K562 (cell line): ENCODE measurements around the gene ZSWIM4. TPM values are rescaled to one million over a fixed set of nuclear protein-coding genes. Genes with fewer than 3 reads are reported as not detected.

Experiments used
- CHD1 ChIP-seq: fragments of 200-600 bp; sonication (generic); IDR thresholded peaks from one replicate; pipeline ENCODE4 v1.6.1; 2012; ENCODE audit warnings: mild to moderate bottlenecking, moderate library complexity, low read length, inconsistent platforms
- ETV1 ChIP-seq: fragments of 450-650 bp; conservative IDR thresholded peaks from 2 replicates; pipeline ENCODE4 v1.6.1; 2016; ENCODE audit warnings: missing genetic modification characterization, control low read depth, low read depth, missing compliant biosample characterization
- HNRNPL ChIP-seq: fragments of 200-400 bp; formaldehyde crosslinking; IDR thresholded peaks from 2 replicates; pipeline ENCODE4 v1.6.1; 2017; ENCODE audit warnings: low read depth, mild to moderate bottlenecking, low read length
- KHSRP ChIP-seq: fragments of 450-650 bp; IDR thresholded peaks from 2 replicates; pipeline ENCODE4 v1.6.1; 2017
- NCOA2 ChIP-seq, 2 experiments: fragments of 450-650 bp; IDR thresholded peaks; 2 replicates each; pipeline ENCODE4 v1.6.1; 2018; ENCODE audit warnings: mild to moderate bottlenecking in 2 of 2, moderate library complexity in 1 of 2; ENCODE audit not compliant: partially characterized antibody in 2 of 2
- NONO ChIP-seq, 2 experiments: fragments of 200-400 bp in 1 of 2; fragments of 450-650 bp in 1 of 2; formaldehyde crosslinking in 1 of 2; IDR thresholded peaks; 2 replicates each; pipeline ENCODE4 v1.6.1; 2017; ENCODE audit warnings: low read depth in 2 of 2, mild to moderate bottlenecking in 2 of 2, moderate library complexity in 2 of 2, low read length in 1 of 2
- RAD51 ChIP-seq: fragments of 450-650 bp; IDR thresholded peaks from 2 replicates; pipeline ENCODE4 v1.7.1; 2016; ENCODE audit warnings: low read depth, mild to moderate bottlenecking, borderline replicate concordance
- XRCC3 ChIP-seq: fragments of 450-650 bp; IDR thresholded peaks from 2 replicates; pipeline ENCODE4 v1.6.1; 2017; ENCODE audit warnings: mild to moderate bottlenecking, moderate library complexity
- ZFPM2 ChIP-seq: fragments of 250-450 bp; sonication (Bioruptor Pico); IDR thresholded peaks from 2 replicates; pipeline ENCODE4 v1.5.1; 2022; ENCODE audit warnings: mild to moderate bottlenecking
- ZZZ3 ChIP-seq: fragments of 450-650 bp; IDR thresholded peaks from 2 replicates; pipeline ENCODE4 v1.6.1; 2016; ENCODE audit warnings: antibody characterized with exemption, mild to moderate bottlenecking, moderate library complexity
- polyA plus RNA-seq, 8 experiments: library from polyadenylated mRNA; depleted of rRNA in 4 of 8; stranded (reverse) in 5 of 8; unstranded in 3 of 8; fragments of >200 nt; fragmentation: Nextera tagmentation in 2 of 8; fragmentation: Illumina TruSeq in 1 of 8; extraction: Ambion mirVana in 2 of 8; extraction: Trizol in 1 of 8; gene quantifications; 2 replicates each; pipeline versions ENCODE4 v1.2.1 to v1.2.3, GENCODE V29; 2011 to 2014; ENCODE audit warnings: inconsistent platforms in 1 of 8, missing spikeins in 1 of 8
- total RNA-seq, 7 experiments: library from RNA; depleted of rRNA in 6 of 7; stranded (reverse); fragments of >200 nt in 6 of 7; fragmentation: Illumina TruSeq in 2 of 7; extraction: Trizol in 2 of 7; gene quantifications; 2 replicates each; pipeline versions ENCODE4 v1.2.1 to v1.2.3, GENCODE V29; 2011 to 2021; ENCODE audit warnings: low replicate concordance in 1 of 7
- TF ChIP-seq, protein P1 (sequence below): fragments of 200-800 bp; sonication (Bioruptor generic); IDR thresholded peaks from 2 replicates; pipeline ENCODE4 v1.6.1; 2017; ENCODE audit warnings: missing genetic modification characterization, missing compliant biosample characterization
- TF ChIP-seq, protein P2 (sequence below): fragments of 250-450 bp; sonication (Bioruptor Pico); IDR thresholded peaks from 2 replicates; pipeline ENCODE4 v1.9.0; 2021; ENCODE audit warnings: mild to moderate bottlenecking, inconsistent platforms
- TF ChIP-seq, protein P3 (sequence below): sonication (generic); formaldehyde crosslinking; IDR thresholded peaks from 2 replicates; pipeline ENCODE4 v1.8.0; 2022; ENCODE audit warnings: mild to moderate bottlenecking, missing genetic modification reagents
- TF ChIP-seq, protein P4 (sequence below): fragments of 450-650 bp; formaldehyde crosslinking; IDR thresholded peaks from 2 replicates; pipeline ENCODE4 v1.4.0; 2020; ENCODE audit warnings: mild to moderate bottlenecking, mixed read lengths
- TF ChIP-seq, protein P5 (sequence below): fragments of 250-450 bp; sonication (Bioruptor Pico); IDR thresholded peaks from 2 replicates; pipeline ENCODE4 v1.5.0; 2020; ENCODE audit warnings: mild to moderate bottlenecking
- TF ChIP-seq, protein P6 (sequence below): fragments of 250-450 bp; sonication (Bioruptor Pico); IDR thresholded peaks from 2 replicates; pipeline ENCODE4 v1.5.0; 2022; ENCODE audit warnings: mild to moderate bottlenecking

The ZSWIM4 gene
- total and polyA plus RNA-seq, 9 of the 15 experiments (the other 6 are each of a cell fraction or from before 2014, with no cell fraction given), result 0.25 to 3.7 (median 0.79) TPM; not detected in 2

DNA sequence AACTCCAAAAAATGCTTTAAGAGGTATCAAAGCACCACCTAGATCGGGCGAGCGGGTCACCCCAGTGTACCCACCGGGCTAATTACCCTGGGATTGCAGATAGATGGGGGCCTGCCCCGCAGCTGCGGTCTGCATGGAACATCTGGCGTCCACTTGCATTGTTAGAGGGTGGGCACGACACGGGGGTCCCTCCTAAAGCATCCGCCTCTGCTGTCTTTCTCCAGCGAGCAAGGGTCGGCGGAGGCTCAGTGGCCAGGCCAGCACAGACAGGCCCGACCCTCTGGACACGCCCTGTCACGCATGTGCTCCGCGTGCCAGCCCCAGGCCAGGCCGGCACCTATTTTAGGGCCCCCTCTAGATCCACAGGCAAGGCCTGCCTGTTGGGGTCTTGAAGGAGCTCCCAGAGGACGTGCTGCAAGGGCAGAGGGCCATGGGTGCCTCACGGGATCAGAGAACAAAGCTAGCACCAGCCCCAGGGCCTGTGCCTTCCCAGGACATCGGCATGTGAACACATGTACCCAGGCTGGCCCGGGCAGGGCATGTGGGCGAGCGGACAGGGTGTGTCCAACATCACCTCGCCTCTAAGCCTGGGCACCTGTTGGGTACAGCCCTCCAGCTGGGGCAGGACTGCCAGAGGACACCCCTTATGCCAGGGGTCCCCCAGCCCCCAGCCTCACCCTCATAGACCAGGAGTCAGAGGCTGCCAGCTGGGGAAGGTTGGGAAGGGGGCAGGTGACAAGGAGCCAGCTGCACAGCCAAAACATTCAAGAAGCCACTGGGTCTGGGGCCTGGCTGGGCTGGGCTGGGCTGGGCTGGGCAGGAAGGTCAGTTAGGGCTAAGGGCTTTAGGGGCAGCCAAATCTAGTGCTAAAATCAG lies 46.1 kb downstream of the ZSWIM4 start (continued):
- TF ChIP-seq, protein P1, sequence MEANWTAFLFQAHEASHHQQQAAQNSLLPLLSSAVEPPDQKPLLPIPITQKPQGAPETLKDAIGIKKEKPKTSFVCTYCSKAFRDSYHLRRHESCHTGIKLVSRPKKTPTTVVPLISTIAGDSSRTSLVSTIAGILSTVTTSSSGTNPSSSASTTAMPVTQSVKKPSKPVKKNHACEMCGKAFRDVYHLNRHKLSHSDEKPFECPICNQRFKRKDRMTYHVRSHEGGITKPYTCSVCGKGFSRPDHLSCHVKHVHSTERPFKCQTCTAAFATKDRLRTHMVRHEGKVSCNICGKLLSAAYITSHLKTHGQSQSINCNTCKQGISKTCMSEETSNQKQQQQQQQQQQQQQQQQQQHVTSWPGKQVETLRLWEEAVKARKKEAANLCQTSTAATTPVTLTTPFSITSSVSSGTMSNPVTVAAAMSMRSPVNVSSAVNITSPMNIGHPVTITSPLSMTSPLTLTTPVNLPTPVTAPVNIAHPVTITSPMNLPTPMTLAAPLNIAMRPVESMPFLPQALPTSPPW, result no peak
- TF ChIP-seq ZFPM2 (CRISPR knock-in tag) (no peak), HNRNPL (peak; percentile 61; the same call in 1 of the 2 replicates), CHD1 (peak; percentile 34), KHSRP (no peak), ETV1 (tag) (no peak), NONO (IDR thresholded peaks at IDR 0.05; ENCODE audit: low read depth in 2 of 2, low read length in 1 of 2) (no peak), ZZZ3 (no peak), NCOA2 (IDR thresholded peaks at IDR 0.05; ENCODE audit: partially characterized antibody in 2 of 2) (no peak), XRCC3 (no peak), RAD51 (no peak)
- TF ChIP-seq, protein P2, sequence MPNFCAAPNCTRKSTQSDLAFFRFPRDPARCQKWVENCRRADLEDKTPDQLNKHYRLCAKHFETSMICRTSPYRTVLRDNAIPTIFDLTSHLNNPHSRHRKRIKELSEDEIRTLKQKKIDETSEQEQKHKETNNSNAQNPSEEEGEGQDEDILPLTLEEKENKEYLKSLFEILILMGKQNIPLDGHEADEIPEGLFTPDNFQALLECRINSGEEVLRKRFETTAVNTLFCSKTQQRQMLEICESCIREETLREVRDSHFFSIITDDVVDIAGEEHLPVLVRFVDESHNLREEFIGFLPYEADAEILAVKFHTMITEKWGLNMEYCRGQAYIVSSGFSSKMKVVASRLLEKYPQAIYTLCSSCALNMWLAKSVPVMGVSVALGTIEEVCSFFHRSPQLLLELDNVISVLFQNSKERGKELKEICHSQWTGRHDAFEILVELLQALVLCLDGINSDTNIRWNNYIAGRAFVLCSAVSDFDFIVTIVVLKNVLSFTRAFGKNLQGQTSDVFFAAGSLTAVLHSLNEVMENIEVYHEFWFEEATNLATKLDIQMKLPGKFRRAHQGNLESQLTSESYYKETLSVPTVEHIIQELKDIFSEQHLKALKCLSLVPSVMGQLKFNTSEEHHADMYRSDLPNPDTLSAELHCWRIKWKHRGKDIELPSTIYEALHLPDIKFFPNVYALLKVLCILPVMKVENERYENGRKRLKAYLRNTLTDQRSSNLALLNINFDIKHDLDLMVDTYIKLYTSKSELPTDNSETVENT, result no peak
- TF ChIP-seq, protein P3, sequence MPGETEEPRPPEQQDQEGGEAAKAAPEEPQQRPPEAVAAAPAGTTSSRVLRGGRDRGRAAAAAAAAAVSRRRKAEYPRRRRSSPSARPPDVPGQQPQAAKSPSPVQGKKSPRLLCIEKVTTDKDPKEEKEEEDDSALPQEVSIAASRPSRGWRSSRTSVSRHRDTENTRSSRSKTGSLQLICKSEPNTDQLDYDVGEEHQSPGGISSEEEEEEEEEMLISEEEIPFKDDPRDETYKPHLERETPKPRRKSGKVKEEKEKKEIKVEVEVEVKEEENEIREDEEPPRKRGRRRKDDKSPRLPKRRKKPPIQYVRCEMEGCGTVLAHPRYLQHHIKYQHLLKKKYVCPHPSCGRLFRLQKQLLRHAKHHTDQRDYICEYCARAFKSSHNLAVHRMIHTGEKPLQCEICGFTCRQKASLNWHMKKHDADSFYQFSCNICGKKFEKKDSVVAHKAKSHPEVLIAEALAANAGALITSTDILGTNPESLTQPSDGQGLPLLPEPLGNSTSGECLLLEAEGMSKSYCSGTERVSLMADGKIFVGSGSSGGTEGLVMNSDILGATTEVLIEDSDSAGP (CRISPR knock-in tag), result no peak
- TF ChIP-seq, protein P4, sequence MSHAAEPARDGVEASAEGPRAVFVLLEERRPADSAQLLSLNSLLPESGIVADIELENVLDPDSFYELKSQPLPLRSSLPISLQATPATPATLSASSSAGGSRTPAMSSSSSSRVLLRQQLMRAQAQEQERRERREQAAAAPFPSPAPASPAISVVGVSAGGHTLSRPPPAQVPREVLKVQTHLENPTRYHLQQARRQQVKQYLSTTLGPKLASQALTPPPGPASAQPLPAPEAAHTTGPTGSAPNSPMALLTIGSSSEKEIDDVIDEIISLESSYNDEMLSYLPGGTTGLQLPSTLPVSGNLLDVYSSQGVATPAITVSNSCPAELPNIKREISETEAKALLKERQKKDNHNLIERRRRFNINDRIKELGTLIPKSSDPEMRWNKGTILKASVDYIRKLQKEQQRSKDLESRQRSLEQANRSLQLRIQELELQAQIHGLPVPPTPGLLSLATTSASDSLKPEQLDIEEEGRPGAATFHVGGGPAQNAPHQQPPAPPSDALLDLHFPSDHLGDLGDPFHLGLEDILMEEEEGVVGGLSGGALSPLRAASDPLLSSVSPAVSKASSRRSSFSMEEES (CRISPR knock-in tag), result no peak
- TF ChIP-seq, protein P5, sequence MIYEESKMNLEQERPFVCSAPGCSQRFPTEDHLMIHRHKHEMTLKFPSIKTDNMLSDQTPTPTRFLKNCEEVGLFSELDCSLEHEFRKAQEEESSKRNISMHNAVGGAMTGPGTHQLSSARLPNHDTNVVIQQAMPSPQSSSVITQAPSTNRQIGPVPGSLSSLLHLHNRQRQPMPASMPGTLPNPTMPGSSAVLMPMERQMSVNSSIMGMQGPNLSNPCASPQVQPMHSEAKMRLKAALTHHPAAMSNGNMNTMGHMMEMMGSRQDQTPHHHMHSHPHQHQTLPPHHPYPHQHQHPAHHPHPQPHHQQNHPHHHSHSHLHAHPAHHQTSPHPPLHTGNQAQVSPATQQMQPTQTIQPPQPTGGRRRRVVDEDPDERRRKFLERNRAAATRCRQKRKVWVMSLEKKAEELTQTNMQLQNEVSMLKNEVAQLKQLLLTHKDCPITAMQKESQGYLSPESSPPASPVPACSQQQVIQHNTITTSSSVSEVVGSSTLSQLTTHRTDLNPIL, result no peak
- TF ChIP-seq, protein P6, sequence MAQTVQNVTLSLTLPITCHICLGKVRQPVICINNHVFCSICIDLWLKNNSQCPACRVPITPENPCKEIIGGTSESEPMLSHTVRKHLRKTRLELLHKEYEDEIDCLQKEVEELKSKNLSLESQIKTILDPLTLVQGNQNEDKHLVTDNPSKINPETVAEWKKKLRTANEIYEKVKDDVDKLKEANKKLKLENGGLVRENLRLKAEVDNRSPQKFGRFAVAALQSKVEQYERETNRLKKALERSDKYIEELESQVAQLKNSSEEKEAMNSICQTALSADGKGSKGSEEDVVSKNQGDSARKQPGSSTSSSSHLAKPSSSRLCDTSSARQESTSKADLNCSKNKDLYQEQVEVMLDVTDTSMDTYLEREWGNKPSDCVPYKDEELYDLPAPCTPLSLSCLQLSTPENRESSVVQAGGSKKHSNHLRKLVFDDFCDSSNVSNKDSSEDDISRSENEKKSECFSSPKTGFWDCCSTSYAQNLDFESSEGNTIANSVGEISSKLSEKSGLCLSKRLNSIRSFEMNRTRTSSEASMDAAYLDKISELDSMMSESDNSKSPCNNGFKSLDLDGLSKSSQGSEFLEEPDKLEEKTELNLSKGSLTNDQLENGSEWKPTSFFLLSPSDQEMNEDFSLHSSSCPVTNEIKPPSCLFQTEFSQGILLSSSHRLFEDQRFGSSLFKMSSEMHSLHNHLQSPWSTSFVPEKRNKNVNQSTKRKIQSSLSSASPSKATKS (CRISPR knock-in tag), result no peak
